ENCODE data around the gene DNAJB5. TPM values are rescaled to one million over a fixed set of nuclear protein-coding genes. Genes with fewer than 3 reads are reported as not detected.

Gene DNAJB5
- total and polyA plus RNA-seq, 9 donors: 17.8 to 51.5 (median 30.4) TPM

GRCh38 chr9:34991607-34992375 lies 2.2 kb downstream of the DNAJB5 start:
- no peaks in the 10 kb centered on the region for H3K9me3 ChIP-seq (replicated peaks; ENCODE audit: control insufficient read depth, low read depth, low read length)
- WGBS (ENCODE audit: insufficient coverage): 73% methylated on average over 2 of the region's 15 CpGs
- H3K4me3 ChIP-seq (ENCODE audit: low read length): no peak overlapping the region
- H3K27me3 ChIP-seq (ENCODE audit: control insufficient read depth, insufficient read depth, low read length): peaks cover 4% of the 10 kb centered on the region
- H3K4me1 ChIP-seq (ENCODE audit: control insufficient read depth, insufficient read depth, low read length): peaks cover 73% of the 10 kb centered on the region
- peaks cover 15% of the 10 kb centered on the region for H3K36me3 ChIP-seq (ENCODE audit: control insufficient read depth, insufficient read depth, low read length)
- peak overlapping the region; percentile 95 for H3K27ac ChIP-seq (ENCODE audit: low read length)
- DNase-seq: peak; percentile 20

DNA sequence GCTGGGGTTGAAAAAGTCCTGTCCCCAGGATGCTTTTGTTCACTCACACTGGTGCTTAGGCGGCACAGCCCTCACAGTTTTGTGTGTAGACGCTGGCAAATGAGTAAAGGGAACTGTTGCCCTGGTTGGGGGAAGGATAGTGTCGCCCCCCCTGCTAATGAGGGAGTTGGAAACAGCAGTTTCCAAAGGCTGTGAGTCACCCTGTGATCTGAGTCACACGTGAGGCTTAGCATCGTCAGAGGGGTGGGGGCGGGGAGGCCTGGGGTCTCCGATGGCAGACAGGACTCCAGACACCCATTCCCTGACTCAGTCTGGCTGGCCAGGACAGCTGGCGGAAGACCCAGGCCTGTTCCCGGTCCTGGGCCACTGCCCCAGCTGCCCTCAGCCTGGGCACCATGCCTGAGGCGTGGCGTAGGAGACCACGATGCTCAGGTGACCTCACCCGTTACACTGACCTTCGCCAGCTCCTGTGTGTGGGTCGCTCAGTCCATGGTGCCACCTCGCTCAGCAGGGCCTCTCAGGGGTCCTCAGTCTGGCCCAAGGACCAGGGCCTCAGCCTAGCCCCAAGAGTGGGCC lies 2.9 kb downstream of the DNAJB5 start:
- Histone ChIP-seq H3K36me3 (ENCODE audit: control insufficient read depth, insufficient read depth, low read length) (peaks cover 22% of the 10 kb centered on the region), H3K9me3 (replicated peaks; ENCODE audit: control insufficient read depth, low read depth, low read length) (no peaks in the 10 kb centered on the region), H3K27me3 (ENCODE audit: control insufficient read depth, insufficient read depth, low read length) (peaks cover under 1% of the 10 kb centered on the region), H3K4me1 (ENCODE audit: control insufficient read depth, insufficient read depth, low read length) (peaks cover 77% of the 10 kb centered on the region), H3K27ac (ENCODE audit: low read length) (peak overlapping the region; percentile 88), H3K4me3 (ENCODE audit: low read length) (no peak overlapping the region)
- WGBS (ENCODE audit: insufficient coverage): 73% methylated on average over 15 of the region's 16 CpGs
- DNase-seq: peak; percentile 61

- Histone ChIP-seq H3K4me1 (ENCODE audit: control insufficient read depth, insufficient read depth, low read length) (peaks cover 73% of the 10 kb centered on the region), H3K36me3 (ENCODE audit: control insufficient read depth, insufficient read depth, low read length) (peaks cover 30% of the 10 kb centered on the region), H3K4me3 (ENCODE audit: low read length) (peak overlapping the region; percentile 1), H3K27me3 (ENCODE audit: control insufficient read depth, insufficient read depth, low read length) (no peaks in the 10 kb centered on the region), H3K9me3 (replicated peaks; ENCODE audit: control insufficient read depth, low read depth, low read length) (no peaks in the 10 kb centered on the region), H3K27ac (ENCODE audit: low read length) (peak overlapping the region; percentile 88)
- 5% methylated on average over 3 of the region's 10 CpGs for WGBS (ENCODE audit: insufficient coverage)
- DNase-seq: peak; percentile 91
These were observed 4.1 kb downstream of the DNAJB5 start for GRCh38 chr9:34993502-34994259.

DNA sequence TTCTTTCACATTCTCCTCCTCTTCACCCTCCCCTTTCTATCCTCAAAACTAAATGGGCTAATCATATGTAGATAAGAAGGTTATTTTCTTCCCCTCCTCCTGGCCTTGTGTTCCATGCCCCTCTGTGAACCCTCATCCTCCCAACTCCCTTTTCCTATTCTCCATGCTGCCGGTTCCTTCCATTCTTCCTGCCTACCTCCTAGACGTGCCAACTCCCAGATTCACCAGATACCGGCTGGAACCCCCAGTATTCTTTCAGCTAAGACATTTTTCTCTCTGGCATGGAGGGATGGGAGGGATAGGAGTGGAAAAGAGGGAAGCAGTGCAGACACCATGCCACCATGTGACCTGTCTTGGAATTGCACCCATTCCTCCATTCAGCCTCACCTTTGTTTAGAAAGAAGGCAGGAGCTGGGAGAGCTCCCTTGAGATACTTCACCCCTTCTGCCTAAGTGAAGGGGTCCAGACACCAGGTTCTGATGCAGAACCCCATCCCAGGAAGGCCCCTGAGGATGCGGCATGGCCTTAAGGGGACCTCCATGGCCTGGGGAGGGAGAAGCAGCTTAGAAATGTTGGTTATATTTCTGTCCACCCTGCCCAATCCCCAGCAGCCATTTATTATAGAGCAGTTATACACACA lies 4.8 kb downstream of the DNAJB5 start:
- Histone ChIP-seq H3K36me3 (ENCODE audit: control insufficient read depth, insufficient read depth, low read length) (peaks cover 30% of the 10 kb centered on the region), H3K27me3 (ENCODE audit: control insufficient read depth, insufficient read depth, low read length) (no peaks in the 10 kb centered on the region), H3K4me1 (ENCODE audit: control insufficient read depth, insufficient read depth, low read length) (peaks cover 70% of the 10 kb centered on the region), H3K27ac (ENCODE audit: low read length) (peak overlapping the region; percentile 88), H3K9me3 (replicated peaks; ENCODE audit: control insufficient read depth, low read depth, low read length) (no peaks in the 10 kb centered on the region), H3K4me3 (ENCODE audit: low read length) (peak overlapping the region; percentile 1)
- peak; percentile 58 for DNase-seq
- WGBS (ENCODE audit: insufficient coverage): no CpG with 5 or more reads among the region's 4 CpGs

- Histone ChIP-seq H3K4me3 (ENCODE audit: low read length) (peak overlapping the region; percentile 3), H3K4me1 (ENCODE audit: control insufficient read depth, insufficient read depth, low read length) (peaks cover 69% of the 10 kb centered on the region), H3K27me3 (ENCODE audit: control insufficient read depth, insufficient read depth, low read length) (no peaks in the 10 kb centered on the region), H3K9me3 (replicated peaks; ENCODE audit: control insufficient read depth, low read depth, low read length) (no peaks in the 10 kb centered on the region), H3K27ac (ENCODE audit: low read length) (peak overlapping the region; percentile 88), H3K36me3 (ENCODE audit: control insufficient read depth, insufficient read depth, low read length) (peaks cover 31% of the 10 kb centered on the region)
- 42% methylated on average over 3 of the region's 7 CpGs for WGBS (ENCODE audit: insufficient coverage)
- DNase-seq: peak; percentile 51
These were observed 5.5 kb downstream of the DNAJB5 start for GRCh38 chr9:34994900-34995669.

- Histone ChIP-seq H3K27ac (ENCODE audit: low read length) (peak overlapping the region; percentile 88), H3K4me3 (ENCODE audit: low read length) (no peak overlapping the region), H3K9me3 (replicated peaks; ENCODE audit: control insufficient read depth, low read depth, low read length) (no peaks in the 10 kb centered on the region), H3K27me3 (ENCODE audit: control insufficient read depth, insufficient read depth, low read length) (no peaks in the 10 kb centered on the region), H3K36me3 (ENCODE audit: control insufficient read depth, insufficient read depth, low read length) (peaks cover 32% of the 10 kb centered on the region), H3K4me1 (ENCODE audit: control insufficient read depth, insufficient read depth, low read length) (peaks cover 63% of the 10 kb centered on the region)
- DNase-seq: no peak
- WGBS (ENCODE audit: insufficient coverage): no CpG with 5 or more reads among the region's 3 CpGs
These were observed 6.1 kb downstream of the DNAJB5 start for GRCh38 chr9:34995670-34996060.

GRCh38 chr9:34996181-34996904 lies 6.8 kb downstream of the DNAJB5 start:
- H3K27me3 ChIP-seq (ENCODE audit: control insufficient read depth, insufficient read depth, low read length): no peaks in the 10 kb centered on the region
- DNase-seq: no peak
- H3K36me3 ChIP-seq (ENCODE audit: control insufficient read depth, insufficient read depth, low read length): peaks cover 29% of the 10 kb centered on the region
- no peak overlapping the region for H3K4me3 ChIP-seq (ENCODE audit: low read length)
- H3K27ac ChIP-seq (ENCODE audit: low read length): peak overlapping the region; percentile 88
- peaks cover 56% of the 10 kb centered on the region for H3K4me1 ChIP-seq (ENCODE audit: control insufficient read depth, insufficient read depth, low read length)
- no peaks in the 10 kb centered on the region for H3K9me3 ChIP-seq (replicated peaks; ENCODE audit: control insufficient read depth, low read depth, low read length)
- 96% methylated on average over 18 of the region's 26 CpGs for WGBS (ENCODE audit: insufficient coverage)

DNA sequence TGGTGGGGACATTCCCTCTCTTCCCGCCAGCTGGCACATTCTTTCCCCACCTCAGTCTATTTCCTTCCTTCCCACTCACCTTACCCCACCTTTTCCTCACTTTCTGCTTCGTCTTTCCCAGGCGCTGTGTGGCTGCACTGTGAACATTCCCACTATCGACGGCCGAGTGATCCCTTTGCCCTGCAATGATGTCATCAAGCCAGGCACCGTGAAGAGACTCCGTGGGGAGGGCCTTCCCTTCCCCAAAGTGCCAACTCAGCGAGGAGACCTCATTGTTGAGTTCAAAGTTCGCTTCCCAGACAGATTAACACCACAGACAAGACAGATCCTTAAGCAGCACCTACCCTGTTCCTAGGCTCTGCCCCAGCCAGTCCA lies 7.3 kb downstream of the DNAJB5 start:
- WGBS (ENCODE audit: insufficient coverage): 82% methylated on average over 10 of the region's 10 CpGs
- H3K36me3 ChIP-seq (ENCODE audit: control insufficient read depth, insufficient read depth, low read length): peaks cover 29% of the 10 kb centered on the region
- H3K27me3 ChIP-seq (ENCODE audit: control insufficient read depth, insufficient read depth, low read length): no peaks in the 10 kb centered on the region
- H3K9me3 ChIP-seq (replicated peaks; ENCODE audit: control insufficient read depth, low read depth, low read length): no peaks in the 10 kb centered on the region
- H3K4me3 ChIP-seq (ENCODE audit: low read length): no peak overlapping the region
- H3K4me1 ChIP-seq (ENCODE audit: control insufficient read depth, insufficient read depth, low read length): peaks cover 52% of the 10 kb centered on the region
- no peak for DNase-seq
- no peak overlapping the region for H3K27ac ChIP-seq (ENCODE audit: low read length)

- no peaks in the 10 kb centered on the region for H3K27me3 ChIP-seq (ENCODE audit: control insufficient read depth, insufficient read depth, low read length)
- DNase-seq: no peak
- peaks cover 29% of the 10 kb centered on the region for H3K36me3 ChIP-seq (ENCODE audit: control insufficient read depth, insufficient read depth, low read length)
- H3K4me3 ChIP-seq (ENCODE audit: low read length): no peak overlapping the region
- no peak overlapping the region for H3K27ac ChIP-seq (ENCODE audit: low read length)
- no peaks in the 10 kb centered on the region for H3K9me3 ChIP-seq (replicated peaks; ENCODE audit: control insufficient read depth, low read depth, low read length)
- peaks cover 47% of the 10 kb centered on the region for H3K4me1 ChIP-seq (ENCODE audit: control insufficient read depth, insufficient read depth, low read length)
These were observed 7.8 kb downstream of the DNAJB5 start for GRCh38 chr9:34997379-34997781.
